Hindlimb muscle (tissue), 1 donor: ENCODE data around the gene KIAA0513. TPM values are rescaled to one million over a fixed set of nuclear protein-coding genes. Genes with fewer than 3 reads are reported as not detected.

Experiments used
- DNase-seq: peaks from one replicate; pipeline ENCODE4 v3.0.0-alpha.2; 2013
- polyA plus RNA-seq: library from polyadenylated mRNA; unstranded; fragments of 120-200 nt; gene quantifications from one replicate; pipeline ENCODE4 v1.2.1, GENCODE V29; 2013; ENCODE audit not compliant: insufficient read length

The KIAA0513 gene
- polyA plus RNA-seq, 1 donor = 1.6 TPM

DNA sequence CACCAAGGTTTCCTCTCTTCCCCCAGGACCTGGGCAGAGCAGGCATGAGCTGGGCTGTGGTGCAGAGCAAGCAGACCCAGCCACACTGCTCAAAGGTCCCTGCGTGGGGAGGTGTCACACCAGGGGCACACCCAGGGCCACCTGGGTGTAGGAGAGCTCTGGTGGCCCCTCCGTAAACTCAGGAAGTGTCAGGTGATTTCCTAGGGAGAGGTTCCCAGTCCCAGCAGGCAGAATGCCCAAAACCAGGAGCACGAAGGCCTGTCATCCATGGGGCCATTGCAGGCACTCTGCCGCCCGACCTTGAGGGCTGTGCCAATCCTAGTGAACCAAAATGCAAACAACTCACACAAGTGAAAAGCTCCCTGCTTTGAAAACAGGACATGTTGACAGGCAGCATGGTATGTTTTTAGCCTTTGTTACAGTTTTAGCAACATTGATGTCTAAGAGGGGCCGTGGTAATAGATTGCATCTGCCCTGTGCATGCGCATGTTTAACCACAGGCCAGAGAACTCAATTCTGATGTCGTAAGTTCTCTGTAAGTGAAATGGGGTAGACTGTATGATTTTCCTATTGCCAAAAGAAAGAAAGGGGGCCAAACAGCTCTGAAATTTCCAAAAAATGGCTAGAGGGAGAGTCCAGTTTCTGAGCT is 63.4 kb downstream of the KIAA0513 start:
- DNase-seq = no peak

DNA sequence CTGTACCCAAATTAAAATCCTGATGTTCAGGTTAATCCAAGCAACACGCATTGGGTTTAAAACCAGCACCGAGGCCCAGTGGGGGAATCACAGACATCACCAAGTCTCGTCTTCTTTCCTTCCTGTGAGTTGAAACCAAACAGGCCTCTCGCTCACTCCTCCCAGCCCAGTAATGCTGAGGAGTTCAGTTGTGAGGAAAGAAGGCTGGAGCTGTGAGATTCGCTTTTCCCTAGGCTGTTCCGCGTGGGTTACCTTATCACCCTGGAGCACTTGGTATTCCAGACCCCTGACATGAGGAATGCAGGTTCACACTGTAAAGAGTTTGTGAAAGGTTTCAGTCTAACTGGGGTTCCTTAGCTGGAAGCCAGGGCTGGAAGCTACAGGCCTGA is 63.9 kb downstream of the KIAA0513 start:
- DNase-seq = no peak

DNA sequence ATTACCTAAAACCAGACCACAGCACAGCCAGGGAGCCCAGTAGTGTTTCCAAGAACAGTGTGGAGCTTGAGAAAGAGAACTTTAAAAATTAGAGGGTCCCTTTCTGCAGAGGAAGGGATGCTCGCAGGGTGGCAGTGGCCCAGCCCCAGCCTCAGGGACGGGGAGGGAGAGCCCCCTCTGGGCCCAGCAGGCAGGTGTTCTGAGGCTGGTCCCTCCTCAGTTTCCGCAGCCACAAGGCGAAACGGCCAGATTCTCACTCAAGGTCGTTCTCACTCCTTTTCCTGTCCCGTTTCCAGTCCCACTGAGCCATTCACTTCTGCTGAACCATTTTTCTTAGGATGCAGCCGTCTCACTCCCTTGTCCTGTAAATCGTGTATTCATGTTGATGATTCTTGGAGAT is 64.7 kb downstream of the KIAA0513 start:
- no peak for DNase-seq

DNA sequence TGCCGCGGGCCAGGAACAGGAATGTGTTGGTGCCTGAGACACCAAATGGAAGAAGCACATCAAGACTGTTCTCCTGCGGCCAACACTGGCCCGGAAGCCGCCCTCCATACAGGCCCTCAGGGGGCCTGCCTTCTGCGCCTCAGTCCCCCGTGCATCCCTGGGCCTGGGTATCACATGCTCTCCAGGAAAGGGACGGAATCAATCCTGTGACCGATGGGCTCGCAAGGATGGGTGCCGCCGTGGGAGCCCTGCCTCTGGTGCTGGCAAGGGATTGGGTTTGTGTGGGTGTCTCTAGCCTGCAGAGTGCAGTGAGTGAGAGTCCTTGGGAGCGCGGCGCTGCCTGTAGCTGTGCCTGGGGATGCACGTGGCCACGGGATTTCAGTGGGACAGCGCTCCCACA is 65.3 kb downstream of the KIAA0513 start:
- DNase-seq = no peak

DNA sequence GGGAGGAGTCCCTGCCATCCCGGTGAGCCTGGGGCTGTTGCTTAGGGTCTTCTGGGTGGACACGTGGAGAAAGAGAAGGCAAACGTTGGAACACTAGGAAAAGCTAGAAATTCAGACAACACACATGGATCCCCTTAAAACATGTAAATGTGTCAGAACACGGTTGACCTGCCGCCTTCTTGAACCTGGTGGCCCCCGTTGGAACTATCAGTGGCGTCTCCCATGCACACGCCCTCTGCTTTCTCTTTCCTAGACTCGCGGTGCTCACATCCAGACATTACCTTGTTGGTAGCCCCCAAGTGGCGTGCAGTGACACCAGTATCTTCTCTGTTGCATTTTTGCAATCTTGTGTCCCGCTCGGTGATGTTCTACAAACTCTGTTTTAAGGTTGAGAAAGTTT is 66.1 kb downstream of the KIAA0513 start:
- no peak for DNase-seq

DNA sequence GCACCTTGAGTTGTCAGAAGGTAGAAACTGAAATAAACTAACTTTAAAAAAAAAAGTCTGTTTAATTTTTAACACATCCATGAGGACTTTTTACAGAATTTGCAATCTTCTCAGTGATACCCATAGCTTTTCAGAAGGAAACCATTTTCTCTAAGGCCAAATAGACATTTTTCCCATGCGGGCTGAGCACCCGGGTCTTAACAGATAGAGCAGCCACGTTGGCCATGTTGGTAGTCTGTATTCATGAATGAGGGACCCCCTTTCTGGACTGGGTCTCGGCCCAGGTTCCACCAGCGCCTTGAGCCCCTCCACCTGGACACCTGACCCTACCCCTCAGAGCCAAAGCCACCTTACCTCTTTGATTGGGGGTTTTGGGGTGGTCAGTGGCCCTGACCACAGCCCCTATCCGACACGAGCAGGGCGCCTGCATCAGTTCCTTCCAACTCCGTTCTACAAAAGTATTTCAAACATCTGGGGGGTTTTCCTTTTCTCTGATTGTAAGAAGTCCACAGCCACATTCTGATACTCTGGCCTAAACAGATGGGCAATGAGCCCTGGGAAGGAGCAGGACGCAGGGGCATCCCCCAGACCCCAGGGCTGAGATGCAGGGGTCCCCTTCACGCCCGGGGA is 66.7 kb downstream of the KIAA0513 start:
- no peak for DNase-seq

DNA sequence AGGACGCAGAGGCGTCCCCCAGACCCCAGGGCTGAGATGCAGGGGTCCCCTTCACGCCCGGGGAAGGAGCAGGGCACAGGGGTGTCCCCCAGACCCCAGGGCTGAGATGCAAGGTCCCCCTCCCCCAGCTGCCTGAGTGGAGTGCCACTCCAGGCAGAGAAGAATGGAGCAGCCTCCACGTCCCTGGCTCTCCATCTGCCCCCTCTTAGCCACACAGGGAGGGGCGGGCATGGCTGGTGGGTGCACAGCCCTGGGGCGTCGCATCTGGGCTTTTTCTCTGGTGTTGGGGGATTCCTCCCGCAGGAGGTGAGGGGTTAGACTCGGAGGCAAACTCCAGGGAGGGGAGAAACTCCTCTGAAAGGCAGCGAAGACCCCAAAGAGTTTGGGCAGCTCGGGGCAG is 67.2 kb downstream of the KIAA0513 start:
- DNase-seq = no peak

DNA sequence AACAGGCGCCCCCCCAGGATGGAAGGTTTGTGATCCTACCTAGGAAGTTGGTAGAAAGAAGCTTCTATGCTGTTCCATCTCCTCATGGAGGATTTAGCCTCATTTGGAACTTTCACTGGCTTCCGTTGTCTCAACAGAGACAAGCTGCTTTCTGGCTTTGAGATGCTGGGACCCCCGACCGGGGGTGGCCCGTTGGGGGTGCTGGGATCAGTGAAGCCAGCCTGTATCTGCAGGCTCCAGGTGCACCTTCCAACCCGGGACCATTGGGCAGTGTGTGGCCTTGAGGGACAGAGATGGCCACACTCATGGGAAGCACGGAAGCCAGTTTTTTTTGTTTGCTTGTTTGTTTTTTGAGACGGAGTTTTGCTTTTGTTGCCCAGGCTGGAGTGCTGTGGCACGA is 69.3 kb downstream of the KIAA0513 start:
- no peak for DNase-seq

DNA sequence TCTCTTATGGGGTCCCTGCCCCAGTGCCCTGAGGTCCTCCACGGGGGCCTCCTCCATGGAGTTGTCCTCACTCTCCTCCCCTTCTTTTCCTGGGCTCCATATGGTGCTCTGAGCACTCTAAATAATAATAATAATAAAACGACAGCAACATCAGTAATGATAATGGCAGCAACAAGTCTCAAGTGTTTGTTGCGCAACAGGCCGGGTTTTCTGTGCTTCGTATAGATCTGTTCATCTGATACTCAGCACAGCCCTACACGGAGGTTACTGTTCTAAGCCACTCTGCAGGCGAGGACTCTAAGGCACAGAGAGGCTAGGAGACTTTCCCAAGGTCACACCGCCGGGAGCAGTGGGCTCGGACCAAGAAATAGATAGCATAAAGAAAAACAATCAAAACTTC is 71.0 kb downstream of the KIAA0513 start:
- no peak for DNase-seq

DNA sequence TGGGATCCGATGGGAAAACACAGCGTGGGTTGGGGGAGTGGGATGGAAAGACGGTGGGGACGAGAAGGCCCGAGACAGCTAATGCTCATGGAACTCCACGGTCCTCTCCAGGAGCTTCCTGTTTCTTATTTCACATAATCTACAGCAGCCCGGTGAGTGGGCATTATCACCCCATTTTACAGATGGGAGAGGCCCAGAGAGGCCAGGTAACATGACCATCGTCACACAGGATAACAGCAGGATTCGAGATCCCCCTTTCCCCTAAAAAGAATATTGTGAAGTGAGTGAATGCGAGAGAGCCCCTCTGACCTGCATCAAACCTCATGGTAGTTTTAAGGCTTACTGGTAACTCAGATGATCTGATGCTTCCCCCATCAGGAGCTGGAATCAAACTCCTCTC is 72.7 kb downstream of the KIAA0513 start:
- DNase-seq = no peak

DNA sequence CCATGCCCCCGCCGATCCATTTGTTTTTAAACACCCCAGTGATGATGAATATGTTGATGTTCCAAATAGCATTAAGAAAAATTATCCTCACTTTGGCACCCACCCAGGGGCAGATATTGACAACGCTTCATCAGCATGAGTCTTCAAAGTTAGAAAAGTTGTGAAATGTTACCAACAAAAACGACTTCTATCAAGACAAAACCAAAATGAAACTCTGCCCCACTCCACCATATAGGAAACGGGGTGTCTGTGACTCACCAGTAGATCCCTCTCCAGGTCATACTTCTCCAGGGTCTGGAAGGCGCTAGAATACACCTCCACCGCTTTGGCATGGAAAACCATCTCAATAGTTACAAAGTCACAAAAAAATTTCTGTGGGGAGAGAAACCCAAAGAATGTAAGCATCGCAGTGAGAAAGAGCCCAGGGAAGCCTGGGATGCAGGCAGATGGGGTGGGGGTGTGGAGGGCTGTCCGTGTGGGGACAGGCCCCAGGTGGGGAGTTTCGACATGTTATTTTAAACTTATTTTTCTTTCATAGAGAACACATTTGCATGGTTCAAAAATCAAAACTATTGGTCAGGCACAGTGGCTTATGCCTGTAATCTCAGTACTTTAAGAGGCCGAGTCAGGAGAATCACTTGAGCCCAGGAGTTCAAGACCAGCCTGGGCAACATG is 74.5 kb downstream of the KIAA0513 start:
- DNase-seq = no peak

DNA sequence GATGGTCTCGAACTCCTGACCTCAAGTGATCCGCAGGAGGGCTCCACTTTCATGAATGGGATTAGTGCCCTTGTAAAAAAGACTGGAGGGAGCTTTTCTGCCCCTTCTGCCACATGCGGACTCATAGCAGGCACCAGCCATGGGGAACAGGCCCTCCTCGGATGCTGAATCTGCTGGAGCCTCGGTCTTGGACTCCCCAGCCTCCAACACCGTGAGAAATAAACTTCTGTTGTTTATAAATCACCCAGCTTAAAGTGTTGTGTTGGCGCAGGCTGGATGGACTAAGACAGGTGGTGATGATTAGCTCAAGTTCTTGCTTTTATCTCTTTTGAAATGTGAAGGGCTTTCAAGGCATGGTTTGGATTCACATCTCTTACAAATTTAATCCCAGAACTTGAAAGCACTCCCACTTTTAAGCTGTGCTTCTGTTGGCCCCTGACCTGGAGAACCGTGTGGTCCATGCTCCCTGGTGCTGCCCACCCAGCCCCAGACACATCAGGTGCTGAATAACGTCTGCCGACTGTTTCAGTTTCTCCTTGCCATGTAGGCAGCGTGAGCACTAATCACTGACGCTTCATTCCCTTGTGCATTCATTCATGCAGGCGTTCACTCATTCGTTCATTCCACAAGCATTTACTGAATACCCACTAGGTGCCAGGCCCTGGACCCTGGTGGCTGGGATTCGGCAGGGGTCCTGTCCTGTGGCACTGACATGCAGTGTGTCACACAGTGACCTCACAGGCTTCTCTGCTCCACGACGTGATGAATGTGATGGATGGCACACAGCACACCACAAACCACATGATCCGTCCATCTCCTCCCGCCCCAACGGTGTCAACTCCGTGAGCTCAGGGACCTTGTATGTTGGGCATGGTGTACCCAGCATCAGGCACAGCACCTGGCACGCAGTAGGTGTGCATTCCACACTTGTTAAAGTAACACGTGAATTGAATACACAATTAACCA is 75.8 kb downstream of the KIAA0513 start:
- DNase-seq = no peak

DNA sequence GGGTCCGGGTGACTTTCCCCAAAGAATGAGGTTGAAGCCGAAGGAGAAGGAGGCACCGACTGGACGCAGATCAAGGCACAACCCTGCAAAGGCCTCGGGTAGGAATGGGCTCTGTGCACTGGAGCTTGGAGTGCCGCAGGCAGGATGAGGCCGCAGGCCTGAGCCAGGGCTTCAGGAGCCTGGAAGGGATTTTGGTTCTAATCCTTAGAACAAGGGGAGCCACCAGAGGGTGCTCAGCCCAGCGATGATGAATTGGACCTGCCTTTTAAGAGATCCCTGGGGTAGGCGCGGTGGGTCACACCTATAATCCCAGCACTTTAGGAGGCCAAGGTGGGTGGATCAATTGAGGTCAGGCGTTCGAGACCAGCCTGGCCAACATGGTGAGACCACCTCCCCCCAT is 76.6 kb downstream of the KIAA0513 start:
- no peak for DNase-seq

DNA sequence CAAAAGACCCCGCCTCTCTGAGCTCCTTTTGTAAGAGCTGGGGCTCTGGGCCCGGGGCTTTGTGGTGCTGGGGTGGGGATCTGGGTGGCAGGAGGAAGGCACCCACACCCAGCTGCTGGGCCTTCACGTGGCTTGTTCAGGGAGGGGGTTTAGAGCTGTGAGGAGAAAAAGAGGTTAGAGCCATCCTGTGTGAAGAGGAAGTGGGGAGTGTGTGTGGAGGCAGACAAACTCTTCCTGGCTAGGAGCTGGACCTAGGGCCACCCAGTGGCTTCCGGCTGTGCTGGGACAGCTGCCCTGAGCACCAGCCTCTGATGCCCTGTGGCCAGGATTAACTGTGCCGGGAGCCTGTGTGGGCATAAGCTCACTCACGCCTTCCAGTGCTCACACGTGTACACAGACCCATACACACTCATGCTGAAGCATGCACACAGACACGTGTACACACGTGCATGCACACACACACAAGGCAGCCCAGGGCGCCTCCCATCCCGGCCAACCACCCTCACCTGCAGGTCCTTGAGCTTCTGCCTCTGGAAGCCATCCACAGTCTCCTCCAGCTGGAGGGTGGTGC is 77.3 kb downstream of the KIAA0513 start:
- DNase-seq = no peak

DNA sequence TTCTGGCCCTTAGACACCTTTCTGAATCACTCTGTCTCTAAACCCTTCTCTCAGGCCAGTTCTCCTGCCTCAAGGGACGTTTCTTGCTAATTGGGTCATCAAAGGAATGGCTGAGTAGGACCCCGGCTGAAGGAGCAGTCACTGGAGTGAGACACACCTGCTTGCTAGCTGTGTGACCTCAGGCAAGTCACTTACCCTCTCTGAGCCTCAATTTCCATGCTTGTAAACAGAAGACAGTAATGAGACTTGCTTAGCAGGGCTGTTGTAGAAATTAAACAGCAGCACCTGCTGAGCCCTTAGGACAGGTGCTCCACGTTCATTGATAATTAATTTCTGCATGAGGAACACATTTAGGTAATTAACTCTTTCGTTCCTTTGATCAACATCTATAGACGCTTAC is 77.9 kb downstream of the KIAA0513 start:
- no peak for DNase-seq

DNA sequence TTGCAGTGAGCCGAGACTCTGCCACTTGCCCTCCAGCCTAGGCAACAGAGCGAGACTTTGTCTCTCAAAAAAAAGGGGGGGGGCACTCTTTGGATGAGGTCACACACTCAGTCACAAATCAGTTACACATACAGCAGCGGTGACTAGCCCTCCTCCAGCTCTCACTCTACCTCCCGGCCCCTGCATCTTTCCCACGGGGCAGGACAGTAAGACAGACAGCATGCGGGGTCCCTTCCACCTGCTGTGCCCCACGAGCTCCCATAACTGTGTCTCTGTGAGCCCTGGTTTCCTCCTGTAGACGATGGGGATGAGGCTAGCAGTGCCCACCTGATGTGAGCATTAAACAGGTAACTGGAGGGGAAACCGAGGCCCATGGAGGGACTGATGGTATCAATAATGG is 79.5 kb downstream of the KIAA0513 start:
- DNase-seq = no peak

DNA sequence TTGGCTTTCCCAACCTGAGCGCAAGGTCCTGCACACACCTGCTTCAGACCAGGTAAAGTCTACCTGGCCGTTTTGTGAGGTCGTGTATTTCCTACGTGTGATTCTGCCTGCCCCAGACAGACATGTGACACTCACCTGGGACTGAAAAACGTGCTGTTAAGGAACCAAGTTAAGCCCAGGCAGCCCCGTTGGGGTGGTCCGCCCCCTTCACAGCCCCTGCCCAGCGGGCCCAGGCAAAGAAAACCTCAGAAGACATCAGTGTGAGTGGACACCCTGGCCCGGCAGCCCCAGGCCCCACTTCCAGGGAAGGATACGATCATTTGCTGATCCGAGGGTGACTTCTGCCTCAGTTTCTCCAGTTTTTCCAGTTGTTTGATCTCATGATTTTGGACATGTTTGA is 79.9 kb downstream of the KIAA0513 start:
- no peak for DNase-seq

DNA sequence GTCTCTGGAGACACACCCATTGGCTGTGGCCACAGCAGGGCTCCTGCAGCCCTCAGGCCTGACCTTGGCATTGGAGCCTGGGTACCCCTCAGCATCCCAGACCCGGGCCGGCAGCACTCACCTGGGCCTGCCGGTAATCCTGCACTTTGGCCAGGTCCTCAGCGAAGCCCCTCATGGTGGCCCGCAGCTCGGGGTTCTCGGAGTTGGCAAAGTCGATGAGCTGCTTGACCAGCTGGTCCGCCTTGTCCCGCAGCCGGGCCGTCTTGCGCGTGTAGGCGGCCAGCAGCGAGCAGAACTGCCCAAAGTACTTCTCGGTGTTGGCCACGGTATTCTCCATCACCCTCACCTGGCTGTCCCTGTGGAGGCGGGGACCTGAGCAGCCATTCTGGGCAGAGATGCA is 82.5 kb downstream of the KIAA0513 start:
- DNase-seq = no peak

DNA sequence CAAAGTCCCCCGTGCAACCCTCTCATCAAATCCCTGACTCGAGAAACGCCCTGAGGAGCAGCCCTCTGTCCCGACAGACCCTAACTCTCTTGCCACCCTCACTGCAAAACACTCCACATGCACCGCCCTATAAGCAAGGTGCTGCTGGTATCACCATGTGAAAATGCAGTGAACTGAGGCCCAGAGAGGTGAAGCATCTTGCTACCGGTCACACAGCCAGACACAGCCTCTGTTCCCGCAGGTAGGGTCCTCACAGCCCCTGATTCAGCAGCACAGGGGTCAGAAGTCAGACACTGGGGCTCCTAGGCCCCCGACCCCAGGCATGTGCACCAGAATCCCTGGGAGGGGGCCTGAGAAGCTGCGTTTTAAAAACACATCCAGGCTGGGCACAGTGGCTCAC is 83.6 kb downstream of the KIAA0513 start:
- DNase-seq = no peak

DNA sequence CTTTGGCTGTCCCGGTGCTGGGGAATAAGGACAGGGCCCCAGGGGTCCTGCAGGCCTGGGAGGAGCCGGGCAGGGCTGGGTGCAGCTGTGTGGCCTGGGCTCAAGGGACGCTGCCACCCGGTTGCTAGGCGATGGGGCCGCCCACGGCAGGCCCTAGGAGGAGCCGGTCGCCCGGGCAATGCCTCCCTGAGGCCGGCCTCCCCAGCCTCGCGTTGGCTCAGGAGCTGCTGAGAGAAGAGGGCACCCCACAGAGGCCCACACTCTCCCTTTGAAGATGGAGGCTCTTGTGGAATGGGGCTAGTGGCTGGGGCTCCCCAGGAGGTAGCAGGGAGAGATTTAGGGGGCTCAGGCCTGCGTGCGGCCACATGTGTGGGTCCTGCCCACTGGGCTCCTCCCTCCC is 84.8 kb downstream of the KIAA0513 start, which contains the start of gene CIBAR2:
Gene CIBAR2 (minus strand): TSS at position 109 of the 400 bp plus-strand sequence. CDS start 120 bp downstream, outside the sequence.
- DNase-seq = no peak

DNA sequence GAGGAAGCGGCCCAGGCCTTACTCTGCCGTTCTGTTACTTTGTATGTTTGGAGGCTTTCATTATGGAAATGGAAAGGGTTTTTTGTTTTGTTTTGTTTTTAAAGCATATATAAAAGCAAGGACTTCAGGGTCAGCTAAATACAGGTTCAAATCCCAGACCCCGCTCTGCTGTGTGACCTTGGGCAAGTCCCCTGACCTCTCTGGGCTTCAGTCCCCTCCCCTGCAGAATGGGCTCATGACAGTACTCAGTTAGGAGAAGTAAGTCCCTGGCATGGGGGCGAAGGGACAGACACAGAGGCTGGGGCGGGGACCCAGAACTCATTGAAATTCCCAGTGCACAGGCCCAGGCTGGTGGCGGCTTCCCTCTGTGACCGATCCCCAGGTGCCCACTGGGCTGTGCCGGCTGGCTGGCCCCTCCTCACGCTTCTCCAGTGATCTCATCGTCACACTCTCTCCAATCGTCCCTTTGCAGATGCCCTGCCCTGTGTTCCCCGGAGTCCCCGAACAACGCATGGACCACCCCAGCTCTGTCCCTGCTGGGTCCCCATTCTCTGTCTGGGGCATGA is 85.7 kb downstream of the KIAA0513 start:
- DNase-seq = no peak

DNA sequence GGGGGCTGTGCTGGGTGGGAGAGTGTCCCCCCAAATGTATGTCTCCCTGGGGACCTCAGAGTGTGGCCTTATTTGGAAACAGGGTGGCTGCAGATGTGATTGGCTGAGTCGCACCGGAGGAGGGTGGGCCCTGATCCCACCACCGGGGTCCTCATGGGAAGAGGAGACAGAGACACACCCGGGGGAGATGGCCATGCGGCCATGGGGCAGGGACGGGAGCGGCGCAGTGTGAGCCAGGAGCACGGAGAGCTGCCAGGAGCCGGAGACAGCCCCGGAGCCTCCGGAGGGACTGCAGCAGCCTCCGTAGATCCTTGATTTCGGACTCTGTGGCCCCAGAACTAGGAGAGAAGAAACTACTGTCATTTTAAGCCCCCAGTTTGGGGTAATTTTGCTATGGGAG is 86.3 kb downstream of the KIAA0513 start:
- no peak for DNase-seq
